Iris pigment epithelial cell (primary cell): ENCODE data around the gene HOXA9.

ENCODE experiments used
- DNase-seq: peaks from one replicate; pipeline ENCODE4 v3.0.0-alpha.2; 2011; ENCODE audit warnings: low read depth

The HOXA9 gene

DNA sequence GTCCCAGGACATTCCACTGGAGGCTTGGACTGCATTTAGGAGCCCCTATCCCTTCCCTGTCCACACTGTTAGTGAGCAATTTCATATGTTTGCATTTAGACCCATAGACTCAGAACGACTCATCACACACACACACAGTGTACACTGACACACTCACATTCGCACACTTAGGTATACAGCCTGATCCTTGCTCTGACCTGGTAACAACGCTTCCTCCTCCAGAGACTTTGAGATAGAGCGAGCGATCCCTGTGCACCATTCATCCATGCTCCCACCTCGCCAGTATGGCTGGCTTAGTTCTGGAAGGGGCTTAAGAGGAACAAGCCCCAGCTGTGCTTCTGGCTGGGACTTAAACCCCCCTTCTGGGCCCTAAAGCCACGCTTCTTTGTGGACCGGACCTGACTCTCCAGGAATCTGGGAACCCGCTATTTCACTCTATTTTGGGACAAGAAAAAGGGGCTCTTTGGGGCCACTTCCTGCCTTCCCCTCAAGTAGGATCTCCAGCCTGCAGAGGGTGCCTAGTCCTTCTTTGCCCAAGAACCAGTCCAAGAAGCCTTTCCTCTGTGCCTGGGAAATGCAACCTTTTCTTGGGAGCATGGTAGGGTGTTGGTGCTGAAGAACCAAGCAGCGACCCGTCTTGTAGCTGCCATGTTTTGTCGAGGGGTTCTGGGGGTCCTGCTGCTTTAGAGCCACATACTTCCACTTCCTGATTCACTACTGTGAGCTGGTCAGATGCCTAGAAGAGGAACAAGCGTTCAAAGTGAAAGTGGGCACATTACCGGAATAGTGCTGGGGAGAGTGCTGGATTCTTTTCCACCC, 35.6 kb upstream of the HOXA9 start:
- no peak for DNase-seq

DNA sequence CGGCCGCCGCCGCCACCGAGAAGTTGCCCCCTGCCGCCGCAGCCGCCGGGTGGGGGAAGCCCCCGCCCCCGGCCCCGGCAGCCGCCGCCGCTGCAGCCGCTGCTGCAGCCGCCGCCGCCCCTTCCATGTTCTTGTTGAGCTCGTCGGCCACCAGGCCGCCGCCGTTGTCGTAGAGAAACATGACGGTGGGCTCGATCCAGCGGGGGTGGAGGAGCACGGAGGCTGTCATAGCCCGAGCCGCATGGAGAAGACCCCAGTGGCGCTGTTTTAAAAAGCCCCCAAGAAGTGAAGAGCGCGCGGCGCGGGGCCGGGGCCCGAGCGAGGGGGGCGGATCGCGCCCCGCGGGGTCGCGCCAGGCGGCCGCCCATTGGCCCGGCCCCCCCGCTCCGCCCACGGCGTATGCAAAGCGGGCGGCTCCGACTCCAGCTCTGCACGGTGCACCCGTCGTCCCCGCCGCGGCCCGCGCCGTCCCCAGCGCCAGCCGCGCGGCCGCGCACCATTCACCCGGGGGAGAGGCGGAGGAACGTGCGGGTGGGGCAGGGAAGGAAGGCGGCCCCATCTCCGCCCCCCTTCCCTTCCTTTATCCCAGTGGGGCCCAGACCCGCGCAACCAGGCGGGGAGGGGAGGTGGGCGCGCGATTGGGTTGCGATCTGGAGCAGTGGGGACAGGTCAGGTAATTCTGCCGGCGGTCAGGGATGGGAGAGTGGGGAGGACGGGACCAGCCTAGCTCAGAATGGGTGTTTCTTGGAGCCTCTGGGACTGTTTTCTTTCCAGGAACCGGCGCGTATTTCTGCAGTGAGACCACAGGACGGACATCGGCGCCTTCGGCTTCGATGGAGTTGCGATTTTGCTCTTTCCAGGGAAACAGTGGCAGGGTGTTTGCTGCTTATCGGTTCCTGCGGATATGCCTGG, 34.8 kb upstream of the HOXA9 start, which contains the start of gene HOXA13:
HOXA13 (minus strand) TSS at position 243 of the 912 bp plus-strand sequence; CDS start at position 229, 14 bp downstream.
- no peak for DNase-seq

DNA sequence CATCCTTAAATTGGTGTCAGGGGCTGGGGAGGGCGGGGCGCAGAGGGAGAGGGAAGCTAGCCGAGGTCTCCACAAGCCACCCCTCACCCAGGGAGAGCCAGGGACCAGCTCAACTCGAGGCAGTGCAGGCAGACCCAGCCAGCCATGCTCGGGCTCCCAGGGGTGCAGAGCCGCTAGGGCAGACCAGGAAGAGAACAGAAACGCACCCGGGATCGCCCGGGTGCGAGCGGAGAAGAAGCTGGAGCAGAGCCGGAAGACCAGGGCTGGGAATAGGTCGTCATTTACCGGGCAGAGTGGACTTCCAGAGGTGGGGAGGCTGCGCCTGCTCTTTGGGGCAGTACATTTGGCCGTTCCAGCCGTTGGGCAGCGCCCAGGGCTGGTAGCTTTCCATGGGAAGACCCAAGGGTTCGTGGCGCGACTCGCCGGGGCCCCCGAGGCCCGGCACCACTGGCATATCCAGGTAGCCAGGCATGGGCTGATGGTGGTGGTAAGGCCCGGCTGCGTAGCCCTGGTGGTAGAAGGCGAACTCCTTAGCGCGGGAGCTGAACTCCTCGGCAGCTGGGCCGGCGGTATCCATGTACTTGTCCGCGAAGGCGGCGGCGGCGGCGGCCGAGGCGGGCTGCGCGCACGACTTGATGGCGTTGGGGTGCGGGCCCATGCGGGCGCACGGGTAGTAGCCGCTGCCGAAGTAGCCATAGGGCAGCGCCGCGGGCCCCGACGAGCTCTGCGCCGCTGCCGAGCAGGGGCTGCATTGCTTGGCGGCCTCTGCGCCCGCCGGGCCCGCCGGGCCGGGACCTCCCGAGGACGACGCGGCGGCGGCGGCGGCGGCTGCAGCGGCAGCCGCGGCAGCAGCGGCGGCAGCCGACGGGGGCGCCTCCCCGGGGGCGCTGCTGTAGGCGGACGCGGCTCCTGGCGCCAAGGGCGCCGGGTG, 33.8 kb upstream of the HOXA9 start:
- no peak for DNase-seq

- no peak for DNase-seq
Observed at GRCh38 chr7:27198138-27198841, 33.0 kb upstream of the HOXA9 start.

DNA sequence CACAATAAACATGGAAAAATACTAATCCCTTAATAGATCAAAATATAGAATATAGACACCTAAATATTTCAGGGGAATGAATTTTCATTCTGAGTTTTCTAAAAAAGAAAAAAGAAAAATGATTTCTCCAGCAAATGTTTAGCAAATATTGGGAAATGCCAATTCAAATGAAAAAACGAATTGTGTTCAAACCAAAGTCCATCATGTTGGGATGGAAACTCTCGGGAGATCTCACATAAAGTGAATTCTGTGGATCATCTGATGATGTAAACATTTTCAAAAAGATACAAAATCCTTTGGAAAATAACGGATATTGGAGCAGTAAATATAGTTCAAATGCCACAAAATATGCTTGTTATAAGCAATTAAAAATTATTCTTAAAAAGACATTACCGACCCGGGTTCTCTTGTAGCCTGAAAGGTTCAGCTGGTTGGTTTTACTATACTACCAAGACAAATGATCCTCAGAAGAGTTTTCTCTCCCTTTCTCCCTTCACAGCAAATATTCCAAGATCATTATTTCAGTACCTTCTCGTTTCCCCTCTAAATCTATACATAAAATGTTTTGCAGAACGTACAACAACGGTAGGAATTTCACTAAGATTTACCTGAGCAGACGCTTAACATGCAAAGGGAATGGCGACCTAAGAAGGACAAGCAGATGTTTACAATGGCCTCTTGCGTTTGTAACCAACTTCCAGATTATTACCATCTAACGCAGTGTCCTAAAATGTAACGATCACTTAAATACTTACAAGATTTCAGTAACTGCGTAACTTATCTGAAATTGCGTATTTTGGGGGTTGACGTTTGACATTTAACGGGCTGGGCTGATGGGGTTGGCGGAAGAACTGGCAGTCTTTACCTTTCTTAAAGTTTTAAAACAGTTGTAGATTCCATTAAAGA, 32.1 kb upstream of the HOXA9 start:
- no peak for DNase-seq

DNA sequence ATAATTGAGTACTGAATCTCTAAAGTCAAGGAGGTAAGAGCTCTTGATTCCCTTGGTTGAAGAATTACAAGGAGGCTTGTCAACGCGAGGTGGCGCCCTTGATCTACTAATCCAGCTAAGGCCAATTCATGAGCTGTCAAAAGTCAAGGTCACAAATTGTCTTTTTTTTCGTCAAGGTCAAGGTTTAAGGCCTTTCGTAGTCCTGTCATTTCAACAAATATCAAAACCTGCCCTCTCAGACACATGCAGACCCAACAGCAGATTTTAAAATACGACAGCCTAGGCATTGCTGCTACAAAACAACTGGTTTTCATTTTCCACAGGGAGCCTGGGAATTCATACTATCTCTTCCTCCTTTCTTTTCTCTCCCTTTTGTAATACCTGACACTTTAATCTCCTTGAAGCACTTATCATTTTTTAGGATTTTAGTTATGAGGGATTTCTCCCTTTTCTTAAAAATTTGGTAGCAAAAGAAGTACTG, 31.0 kb upstream of the HOXA9 start:
- DNase-seq, result peak; percentile 69

GRCh38 chr7:27194686-27195379, 29.5 kb upstream of the HOXA9 start:
- DNase-seq, result no peak

DNA sequence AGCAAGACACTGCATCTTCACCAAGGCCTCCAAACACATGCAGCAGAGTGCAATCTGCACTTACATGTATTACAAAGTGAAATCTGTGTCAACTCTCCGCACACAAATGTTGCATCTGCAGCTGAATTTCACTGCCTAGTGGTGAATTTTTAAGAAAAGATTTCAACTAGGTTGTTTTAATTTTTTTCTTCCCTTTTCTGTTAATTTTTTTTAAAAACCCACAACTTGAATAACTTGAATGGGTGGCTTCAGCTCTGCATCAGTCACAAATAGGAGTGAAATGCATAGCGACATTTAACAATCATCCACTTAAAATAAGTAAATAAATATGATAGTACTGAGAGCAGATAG, 28.6 kb upstream of the HOXA9 start:
- DNase-seq, result no peak

- DNase-seq, result no peak
Observed at GRCh38 chr7:27193335-27194001, 28.1 kb upstream of the HOXA9 start.

DNA sequence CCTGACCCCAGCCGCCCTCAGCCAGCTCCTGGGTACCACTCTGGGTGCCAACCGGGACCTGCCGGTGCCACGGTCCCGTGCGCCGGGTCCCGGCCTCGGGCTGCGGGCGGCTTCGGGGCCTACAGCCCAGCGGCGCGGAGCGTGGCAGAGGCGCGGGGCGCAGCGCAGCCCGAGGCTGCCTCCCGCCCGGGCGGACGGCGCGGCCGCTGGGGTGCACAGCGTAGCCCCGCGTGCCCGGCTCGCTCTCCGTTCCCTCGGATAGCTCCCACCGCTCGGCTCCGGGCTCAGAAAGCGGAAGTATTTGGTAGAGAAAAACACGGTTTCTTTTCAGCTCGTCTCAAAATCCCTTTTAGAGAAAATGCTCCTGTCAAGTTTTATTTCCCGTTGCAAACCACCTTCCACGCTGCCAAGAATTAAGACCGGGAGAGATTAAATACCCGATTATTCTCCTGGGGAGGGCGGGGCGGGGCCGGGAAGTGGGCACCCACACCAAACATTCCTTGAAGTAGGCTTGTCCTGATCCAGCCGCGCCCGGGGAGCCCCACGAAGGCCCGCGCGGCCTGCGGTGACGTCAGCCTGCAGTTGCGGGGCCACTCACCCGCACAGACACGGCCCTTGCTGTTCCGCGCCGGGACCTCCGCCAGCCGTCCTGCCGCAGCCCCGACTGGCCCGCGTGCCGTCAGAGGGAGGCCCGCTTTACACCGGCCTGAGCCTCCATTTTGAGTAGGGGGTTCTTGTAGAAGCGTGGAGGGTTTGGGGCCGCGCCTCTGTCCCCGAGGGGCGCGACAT, 27.4 kb upstream of the HOXA9 start:
- no peak for DNase-seq

GRCh38 chr7:27191833-27192545, 26.7 kb upstream of the HOXA9 start:
- no peak for DNase-seq

DNA sequence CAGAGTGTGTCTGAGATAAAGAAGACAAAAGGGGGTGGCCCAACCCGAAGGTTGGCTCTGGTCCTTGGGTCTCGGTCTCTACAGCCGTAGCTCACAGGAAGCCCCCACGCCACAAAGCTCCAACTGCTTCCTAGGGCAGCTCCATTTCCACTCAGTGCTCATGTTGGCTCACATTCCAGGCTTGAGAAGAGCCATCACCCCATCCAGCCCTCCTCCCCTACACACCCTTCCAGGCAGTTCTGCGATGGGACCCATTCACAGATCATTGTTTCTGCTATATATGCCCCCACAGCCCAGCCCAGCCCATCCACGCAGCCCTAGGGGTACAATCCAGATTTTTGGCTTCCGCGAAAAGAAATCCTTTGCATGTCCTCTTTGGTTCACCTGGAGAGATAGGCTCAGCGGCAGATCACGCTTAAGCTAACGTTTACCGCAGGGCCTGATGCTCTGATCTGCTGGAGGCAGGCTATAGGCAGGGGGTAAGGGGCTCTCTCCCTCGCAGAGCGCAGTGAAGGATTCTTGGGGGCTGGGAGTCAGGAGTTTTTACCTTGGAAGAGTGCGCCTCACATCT, 25.9 kb upstream of the HOXA9 start:
- no peak for DNase-seq

GRCh38 chr7:27189997-27190748, 24.8 kb upstream of the HOXA9 start:
- DNase-seq, result no peak

- DNase-seq, result no peak
Observed at GRCh38 chr7:27189295-27189996, 24.1 kb upstream of the HOXA9 start.

GRCh38 chr7:27188386-27189294, 23.3 kb upstream of the HOXA9 start:
- DNase-seq, result no peak
